Upper lobe of left lung (tissue), 4 donors: ENCODE data around the gene CHCT1.

Experiments used
- CTCF ChIP-seq, 6 experiments: fragments of 450-650 bp in 4 of 6; fragments of 200-600 bp in 2 of 6; sonication (generic) in 2 of 6; IDR thresholded peaks; one replicate each; pipeline ENCODE4 v1.5.1; 2016 to 2019; ENCODE audit warnings: antibody characterized with exemption in 6 of 6
- EP300 ChIP-seq, 4 donors: sonication (generic); formaldehyde crosslinking; IDR thresholded peaks; one replicate each; pipeline ENCODE4 v1.5.1; 2017; ENCODE audit warnings: antibody characterized with exemption in 4 of 4, control low read depth in 2 of 4
- POLR2A ChIP-seq, 4 donors: fragments of 450-650 bp; IDR thresholded peaks; one replicate each; pipeline ENCODE4 v1.5.1; 2016 to 2017; ENCODE audit warnings: antibody characterized with exemption in 4 of 4, mild to moderate bottlenecking in 2 of 4
- POLR2AphosphoS5 ChIP-seq, 2 donors: sonication (generic); formaldehyde crosslinking; IDR thresholded peaks; one replicate each; pipeline ENCODE4 v1.5.1; 2017; ENCODE audit warnings: antibody characterized with exemption in 2 of 2

GRCh38 chr17:60451965-60452364 lies 29.7 kb downstream of the CHCT1 start:
- no peak for TF ChIP-seq CTCF (IDR thresholded peaks at IDR 0.05)
- no peak for TF ChIP-seq POLR2AphosphoS5 (IDR thresholded peaks at IDR 0.05)
- no peak for TF ChIP-seq POLR2A (IDR thresholded peaks at IDR 0.05)
- TF ChIP-seq EP300 (IDR thresholded peaks at IDR 0.05), result no peak
